Neuronal stem cell (in vitro differentiated cells): ENCODE results near the gene UBALD1.

Experiments
- DNase-seq: peaks from one replicate; pipeline ENCODE4 v3.0.0-alpha.2; 2013; ENCODE audit warnings: low spot score
- H2AFZ ChIP-seq: one replicate; pipeline ENCODE4 v1.6.1; 2013; ENCODE audit warnings: mild to moderate bottlenecking, low read length, inconsistent platforms
- H2AK5ac ChIP-seq: 2 replicates; pipeline ENCODE4 v1.6.1; 2013; ENCODE audit warnings: low read depth, mild to moderate bottlenecking, inconsistent platforms, low read length, moderate library complexity, mixed read lengths
- H2BK120ac ChIP-seq: 2 replicates; pipeline ENCODE4 v1.6.1; 2013; ENCODE audit warnings: low read depth, mild to moderate bottlenecking, inconsistent platforms, low read length, moderate library complexity, mixed read lengths
- H2BK12ac ChIP-seq: one replicate; pipeline ENCODE4 v1.6.1; 2013; ENCODE audit warnings: low read length, inconsistent platforms
- H2BK15ac ChIP-seq: 2 replicates; pipeline ENCODE4 v1.6.1; 2013; ENCODE audit warnings: mild to moderate bottlenecking, low read length, inconsistent platforms, mixed read lengths
- H2BK5ac ChIP-seq: one replicate; pipeline ENCODE4 v1.6.1; 2013; ENCODE audit warnings: inconsistent platforms, mild to moderate bottlenecking, low read length, moderate library complexity
- H3K14ac ChIP-seq: one replicate; pipeline ENCODE4 v1.6.1; 2013; ENCODE audit warnings: low read length, inconsistent platforms
- H3K18ac ChIP-seq: 2 replicates; pipeline ENCODE4 v1.6.1; 2013; ENCODE audit warnings: low read length, inconsistent platforms
- H3K23ac ChIP-seq: 2 replicates; pipeline ENCODE4 v1.6.1; 2013; ENCODE audit warnings: low read depth, mild to moderate bottlenecking, mixed read lengths, low read length, inconsistent platforms; ENCODE audit not compliant: poor library complexity
- H3K27ac ChIP-seq: replicated peaks from 3 replicates; pipeline ENCODE4 v1.5.1; 2013; ENCODE audit warnings: low read length, inconsistent platforms
- H3K27me3 ChIP-seq, 3 experiments: 2 replicates each; pipeline ENCODE4 v1.6.1; 2013; ENCODE audit warnings: low read length in 3 of 3, mild to moderate bottlenecking in 2 of 3, inconsistent platforms in 1 of 3, low read depth in 1 of 3, mixed read lengths in 1 of 3, moderate library complexity in 1 of 3; ENCODE audit not compliant: control insufficient read depth in 3 of 3, insufficient read depth in 3 of 3
- H3K36me3 ChIP-seq, 2 donors: replicated peaks in 1 of 2; 2 replicates each; pipeline ENCODE4 v1.6.1; 2013; ENCODE audit warnings: low read length in 2 of 2; ENCODE audit not compliant: control insufficient read depth in 2 of 2, insufficient read depth in 2 of 2
- H3K4ac ChIP-seq: 2 replicates; pipeline ENCODE4 v1.6.1; 2013; ENCODE audit warnings: inconsistent platforms, mild to moderate bottlenecking, low read length, moderate library complexity
- H3K4me1 ChIP-seq, 2 donors: 1 replicate in 1 of 2; 2 replicates in 1 of 2; pipeline ENCODE4 v1.6.1; 2013; ENCODE audit warnings: low read length in 2 of 2, low read depth in 1 of 2; ENCODE audit not compliant: control insufficient read depth in 2 of 2, insufficient read depth in 1 of 2
- H3K4me2 ChIP-seq: one replicate; pipeline ENCODE4 v1.6.1; 2013; ENCODE audit warnings: mild to moderate bottlenecking, low read length, inconsistent platforms; ENCODE audit not compliant: insufficient read depth, poor library complexity, severe bottlenecking
- H3K4me3 ChIP-seq, 2 donors: 2 replicates each; pipeline ENCODE4 v1.5.1; 2013; ENCODE audit warnings: low read length in 2 of 2, mild to moderate bottlenecking in 2 of 2, inconsistent platforms in 1 of 2, moderate library complexity in 1 of 2
- H3K79me1 ChIP-seq: one replicate; pipeline ENCODE4 v1.6.1; 2013; ENCODE audit warnings: low read depth, mild to moderate bottlenecking, inconsistent platforms, low read length, moderate library complexity
- H3K9ac ChIP-seq: one replicate; pipeline ENCODE4 v1.6.1; 2013; ENCODE audit warnings: mild to moderate bottlenecking, low read depth, low read length, inconsistent platforms; ENCODE audit not compliant: poor library complexity
- H3K9me3 ChIP-seq, 2 donors: replicated peaks in 1 of 2; 2 replicates each; pipeline versions ENCODE3 to v1.6.1; 2013; ENCODE audit warnings: low read length in 2 of 2, mild to moderate bottlenecking in 2 of 2, inconsistent platforms in 1 of 2, low read depth in 1 of 2, mixed read lengths in 1 of 2, moderate library complexity in 1 of 2; ENCODE audit not compliant: control insufficient read depth in 2 of 2, insufficient read depth in 1 of 2
- H4K8ac ChIP-seq: one replicate; pipeline ENCODE4 v1.6.1; 2013; ENCODE audit warnings: low read depth, mild to moderate bottlenecking, inconsistent platforms, low read length, moderate library complexity
- H4K91ac ChIP-seq: one replicate; pipeline ENCODE4 v1.6.1; 2013; ENCODE audit warnings: low read length, low read depth, mild to moderate bottlenecking, inconsistent platforms; ENCODE audit not compliant: poor library complexity
- WGBS, 2 donors: extraction: QIAGEN DNeasy Blood & Tissue Kit; methylation state at CpG; one replicate each; pipeline ENCODE4 v1.1.7; 2013; ENCODE audit warnings: missing lambda C conversion rate in 2 of 2, mixed read lengths in 1 of 2; ENCODE audit not compliant: insufficient read length in 2 of 2, insufficient replicate concordance in 1 of 2; ENCODE audit errors: extremely low coverage in 2 of 2; 5-methylcytosine and 5-hydroxymethylcytosine counted together

UBALD1 gene

GRCh38 chr16:4648917-4649316, 34.2 kb upstream of the UBALD1 start:
- peak overlapping the region; percentile 55 for H3K23ac ChIP-seq
- H2BK15ac ChIP-seq, result no peak overlapping the region
- no peak overlapping the region for H4K8ac ChIP-seq
- no CpG with 5 or more reads among the region's 13 CpGs for WGBS, 2 donors
- peak overlapping the region; percentile 28 for H3K18ac ChIP-seq
- H2BK120ac ChIP-seq, result no peak overlapping the region
- peak overlapping the region in 1 of 2 donors; percentile 24 for H3K4me3 ChIP-seq
- H3K27me3 ChIP-seq, result no peaks in the 10 kb centered on the region
- no peak overlapping the region for H4K91ac ChIP-seq
- peaks cover 17% of the 10 kb centered on the region for H3K79me1 ChIP-seq
- no peak overlapping the region for H3K27ac ChIP-seq
- no peak overlapping the region for H3K4ac ChIP-seq
- H2AK5ac ChIP-seq, result no peak overlapping the region
- no peak overlapping the region for H3K4me2 ChIP-seq
- no peak for DNase-seq
- no peak overlapping the region for H3K14ac ChIP-seq
- no peak overlapping the region for H3K9ac ChIP-seq
- no peak overlapping the region for H2AFZ ChIP-seq
- H2BK5ac ChIP-seq, result no peak overlapping the region
- H3K9me3 ChIP-seq, result peaks cover 5 to 14% of the 10 kb centered on the region in 2 donors
- no peaks in the 10 kb centered on the region for H3K4me1 ChIP-seq
- no peak overlapping the region for H2BK12ac ChIP-seq
- H3K36me3 ChIP-seq, result peaks cover 12 to 66% of the 10 kb centered on the region in 2 donors

DNA sequence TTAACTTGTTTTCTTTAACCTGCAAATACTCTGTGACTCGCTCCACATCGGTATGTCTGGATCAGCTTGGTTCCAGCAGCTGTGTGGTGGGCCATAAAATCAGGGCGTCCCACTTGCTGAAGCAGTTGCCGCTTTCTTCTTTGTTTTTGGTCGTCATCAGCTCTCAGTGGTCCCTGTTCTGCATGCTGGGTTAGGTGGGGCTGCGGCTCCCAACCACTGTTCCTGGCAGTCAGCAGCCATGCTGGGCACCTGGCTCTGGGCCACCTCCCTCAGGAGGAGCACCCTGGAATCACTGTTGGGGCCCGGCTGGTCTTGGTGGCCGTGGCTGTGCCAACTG, 32.9 kb upstream of the UBALD1 start:
- H3K79me1 ChIP-seq, result peaks cover 17% of the 10 kb centered on the region
- no peak overlapping the region for H2BK15ac ChIP-seq
- H3K23ac ChIP-seq, result no peak overlapping the region
- peaks cover 8 to 62% of the 10 kb centered on the region in 2 donors for H3K36me3 ChIP-seq
- no peak for DNase-seq
- no peak overlapping the region for H3K4me2 ChIP-seq
- H3K9me3 ChIP-seq, result peaks cover 5 to 14% of the 10 kb centered on the region in 2 donors
- no peaks in the 10 kb centered on the region for H3K27me3 ChIP-seq
- H3K18ac ChIP-seq, result no peak overlapping the region
- H2BK120ac ChIP-seq, result no peak overlapping the region
- no peak overlapping the region for H3K9ac ChIP-seq
- H2AFZ ChIP-seq, result no peak overlapping the region
- no peak overlapping the region for H4K8ac ChIP-seq
- no peak overlapping the region for H4K91ac ChIP-seq
- H3K27ac ChIP-seq, result no peak overlapping the region
- H2BK12ac ChIP-seq, result no peak overlapping the region
- H3K4me1 ChIP-seq, result no peaks in the 10 kb centered on the region
- H3K4ac ChIP-seq, result no peak overlapping the region
- WGBS, 2 donors, result no CpG with 5 or more reads among the region's 8 CpGs
- no peak overlapping the region for H2AK5ac ChIP-seq
- no peak overlapping the region for H2BK5ac ChIP-seq
- H3K4me3 ChIP-seq, result no peak overlapping the region
- no peak overlapping the region for H3K14ac ChIP-seq

- DNase-seq, result no peak
- Histone ChIP-seq H3K27ac (no peak overlapping the region), H3K18ac (no peak overlapping the region), H3K4me1 (no peaks in the 10 kb centered on the region), H4K91ac (no peak overlapping the region), H3K4me2 (no peak overlapping the region), H3K9me3 (peaks cover 5 to 14% of the 10 kb centered on the region in 2 donors), H3K79me1 (peaks cover 17% of the 10 kb centered on the region), H3K36me3 (peaks cover 6 to 56% of the 10 kb centered on the region in 2 donors), H2BK15ac (no peak overlapping the region), H3K23ac (no peak overlapping the region), H3K9ac (no peak overlapping the region), H3K14ac (no peak overlapping the region), H2BK120ac (no peak overlapping the region), H2AK5ac (peak overlapping the region; percentile 2), H3K4ac (no peak overlapping the region), H2AFZ (no peak overlapping the region), H4K8ac (no peak overlapping the region), H2BK5ac (no peak overlapping the region), H3K4me3 (peak overlapping the region in 1 of 2 donors; percentile 42), H2BK12ac (no peak overlapping the region), H3K27me3 (no peaks in the 10 kb centered on the region)
- no CpG with 5 or more reads among the region's 22 CpGs for WGBS, 2 donors
Measured at GRCh38 chr16:4646773-4647643, 32.3 kb upstream of the UBALD1 start.

DNA sequence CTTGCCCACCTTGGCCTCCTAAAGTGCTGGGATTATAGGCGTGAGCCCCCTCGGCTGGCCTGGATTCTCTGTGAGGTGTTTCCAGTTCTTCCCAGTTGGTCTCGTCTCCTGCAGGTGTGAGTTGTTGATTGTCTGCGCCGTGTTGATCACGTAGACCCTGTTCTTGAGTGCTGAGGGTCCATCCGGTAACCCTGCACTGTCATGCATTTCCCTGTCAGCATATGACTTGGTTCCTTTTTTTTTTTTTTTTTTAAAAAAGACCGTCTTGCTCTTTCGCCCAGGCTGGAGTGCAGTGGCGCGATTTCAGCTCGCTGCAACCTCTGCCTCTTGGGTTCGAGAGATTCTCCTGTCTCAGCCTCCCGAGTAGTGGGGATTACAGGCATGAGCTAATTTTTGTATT, 27.2 kb upstream of the UBALD1 start:
- no peak overlapping the region for H4K8ac ChIP-seq
- H3K27me3 ChIP-seq, result no peaks in the 10 kb centered on the region
- H3K79me1 ChIP-seq, result peaks cover 22% of the 10 kb centered on the region
- H2BK120ac ChIP-seq, result no peak overlapping the region
- H3K9ac ChIP-seq, result no peak overlapping the region
- no peak overlapping the region for H3K27ac ChIP-seq
- H3K4me2 ChIP-seq, result no peak overlapping the region
- no peak overlapping the region for H3K18ac ChIP-seq
- no peak overlapping the region for H2BK12ac ChIP-seq
- H4K91ac ChIP-seq, result no peak overlapping the region
- H3K36me3 ChIP-seq, result peaks cover 2 to 49% of the 10 kb centered on the region in 2 donors
- H3K9me3 ChIP-seq, result peaks cover 3 to 5% of the 10 kb centered on the region in 2 donors
- DNase-seq, result no peak
- WGBS, 2 donors, result no CpG with 5 or more reads among the region's 14 CpGs
- H2BK15ac ChIP-seq, result no peak overlapping the region
- no peak overlapping the region for H3K4ac ChIP-seq
- no peak overlapping the region for H3K23ac ChIP-seq
- no peaks in the 10 kb centered on the region for H3K4me1 ChIP-seq
- no peak overlapping the region for H2AFZ ChIP-seq
- H2BK5ac ChIP-seq, result no peak overlapping the region
- no peak overlapping the region for H3K14ac ChIP-seq
- H2AK5ac ChIP-seq, result no peak overlapping the region
- no peak overlapping the region for H3K4me3 ChIP-seq
